DMS153 (cell line): ENCODE data around the gene TTC22.
A peak's percentile ranks its signal among the peaks of the same experiment; 100 is the strongest.
"Not testable (repeated sequence)": the region's sequence is repeated elsewhere in the genome, so short reads cannot be mapped to it uniquely, and the experiment has no call there.

Source experiments
- DNase-seq: peaks from one replicate; lab custom pipeline; 2025; lab: John Stamatoyannopoulos, UW

Gene TTC22

GRCh38 chr1:54786778-54787177 is 14.3 kb downstream of the TTC22 start:
- DNase-seq: no peak

- DNase-seq: no peak
Measured at GRCh38 chr1:54784066-54784465, 17.1 kb downstream of the TTC22 start.

GRCh38 chr1:54782588-54782987 is 18.5 kb downstream of the TTC22 start:
- DNase-seq: no peak

- DNase-seq: no peak
Measured at GRCh38 chr1:54782156-54782555, 19.0 kb downstream of the TTC22 start.

GRCh38 chr1:54781023-54781723 is 19.9 kb downstream of the TTC22 start:
- no peak for DNase-seq

- DNase-seq: no peak
Measured at GRCh38 chr1:54777431-54777830, 23.7 kb downstream of the TTC22 start.

GRCh38 chr1:54777011-54777410 is 24.1 kb downstream of the TTC22 start:
- no peak for DNase-seq

GRCh38 chr1:54775828-54776721 is 25.0 kb downstream of the TTC22 start:
- DNase-seq: not testable (repeated sequence)

GRCh38 chr1:54774820-54775498 is 26.2 kb downstream of the TTC22 start:
- peak; percentile 9 for DNase-seq

- no peak for DNase-seq
Measured at GRCh38 chr1:54772951-54773350, 28.2 kb downstream of the TTC22 start.

- no peak for DNase-seq
Measured at GRCh38 chr1:54768093-54768492, 33.0 kb downstream of the TTC22 start.

GRCh38 chr1:54767526-54767925 is 33.6 kb downstream of the TTC22 start:
- no peak for DNase-seq

GRCh38 chr1:54766726-54767125 is 34.4 kb downstream of the TTC22 start:
- no peak for DNase-seq

- DNase-seq: no peak
Measured at GRCh38 chr1:54764922-54765561, 36.1 kb downstream of the TTC22 start.

GRCh38 chr1:54764133-54764921 is 36.8 kb downstream of the TTC22 start, which contains the start of gene PARS2:
TSS of gene PARS2 (minus strand) at chr1:54764523. CDS start at chr1:54759161, 5,362 bp downstream.
- peak; percentile 99 for DNase-seq

GRCh38 chr1:54763816-54764132 is 37.3 kb downstream of the TTC22 start:
- no peak for DNase-seq

- DNase-seq: no peak
Measured at GRCh38 chr1:54758678-54759348, 42.3 kb downstream of the TTC22 start.

- DNase-seq: no peak
Measured at GRCh38 chr1:54757833-54758232, 43.3 kb downstream of the TTC22 start.

- no peak for DNase-seq
Measured at GRCh38 chr1:54754486-54755285, 46.4 kb downstream of the TTC22 start.

- DNase-seq: no peak
Measured at GRCh38 chr1:54754045-54754444, 47.1 kb downstream of the TTC22 start.
